MG63 (cell line): ENCODE data around the gene OR4Q3. TPM values are rescaled to one million over a fixed set of nuclear protein-coding genes. Genes with fewer than 3 reads are reported as not detected.
A peak's percentile ranks its signal among the peaks of the same experiment; 100 is the strongest.
"Not testable (repeated sequence)": the region's sequence is repeated elsewhere in the genome, so short reads cannot be mapped to it uniquely, and the experiment has no call there.

Experiments
- DNase-seq: peaks from one replicate; pipeline ENCODE4 v3.0.0-alpha.2; 2020
- H3K27me3 ChIP-seq: fragments of 250-450 bp; sonication (Bioruptor Pico); 2 replicates; pipeline ENCODE4 v1.5.1; 2020; ENCODE audit warnings: mild to moderate bottlenecking, moderate library complexity
- H3K36me3 ChIP-seq: fragments of 250-450 bp; sonication (Bioruptor Pico); 2 replicates; pipeline ENCODE4 v1.5.1; 2020; ENCODE audit warnings: mild to moderate bottlenecking, moderate library complexity
- H3K4me3 ChIP-seq: fragments of 250-450 bp; sonication (Bioruptor Pico); 2 replicates; pipeline ENCODE4 v1.5.1; 2020; ENCODE audit warnings: mild to moderate bottlenecking, moderate library complexity
- H3K9me3 ChIP-seq: fragments of 250-450 bp; sonication (Bioruptor Pico); 2 replicates; pipeline ENCODE4 v1.5.1; 2020; ENCODE audit warnings: mild to moderate bottlenecking, moderate library complexity
- total RNA-seq: library from RNA; depleted of rRNA; stranded (reverse); fragments of >200 nt; shearing (Covaris generic); gene quantifications from 2 replicates; pipeline ENCODE4 v1.2.3, GENCODE V29; 2014; ENCODE audit warnings: low replicate concordance; rRNA removed

The OR4Q3 gene
- total RNA-seq: not detected in 2 replicates

- Histone ChIP-seq H3K4me3 (no peak within 1 kb of the TSS), H3K27me3 (no peaks in the 10 kb centered on the region), H3K9me3 (no peaks in the 10 kb centered on the region), H3K36me3 (no peaks in the 10 kb centered on the region)
- no peak for DNase-seq
Measured at GRCh38 chr14:19743256-19743655, at the start of gene OR4Q3. TSS of gene OR4Q3 (plus strand) at chr14:19743571.

GRCh38 chr14:19729359-19729758 lies 14.0 kb upstream of the OR4Q3 start:
- Histone ChIP-seq H3K27me3 (no peaks in the 10 kb centered on the region), H3K4me3 (no peak overlapping the region), H3K36me3 (no peaks in the 10 kb centered on the region), H3K9me3 (peaks cover 5% of the 10 kb centered on the region; the same call in 1 of the 2 replicates)
- DNase-seq: no peak

GRCh38 chr14:19729763-19730162 lies 13.6 kb upstream of the OR4Q3 start:
- DNase-seq: no peak
- Histone ChIP-seq H3K9me3 (peaks cover 5% of the 10 kb centered on the region; the same call in 1 of the 2 replicates), H3K36me3 (no peaks in the 10 kb centered on the region), H3K27me3 (no peaks in the 10 kb centered on the region), H3K4me3 (no peak overlapping the region)

- not testable (repeated sequence) for H3K9me3 ChIP-seq, DNase-seq, H3K27me3 ChIP-seq, H3K4me3 ChIP-seq, H3K36me3 ChIP-seq
Measured at GRCh38 chr14:19733893-19734292, 9.5 kb upstream of the OR4Q3 start.

GRCh38 chr14:19752316-19752715 lies 8.9 kb downstream of the OR4Q3 start:
- not testable (repeated sequence) for H3K4me3 ChIP-seq, H3K36me3 ChIP-seq, H3K27me3 ChIP-seq, DNase-seq, H3K9me3 ChIP-seq

- no peak overlapping the region for H3K4me3 ChIP-seq
- no peaks in the 10 kb centered on the region for H3K9me3 ChIP-seq
- peak; percentile 18 for DNase-seq
- no peaks in the 10 kb centered on the region for H3K36me3 ChIP-seq
- H3K27me3 ChIP-seq: no peaks in the 10 kb centered on the region
Measured at GRCh38 chr14:19754172-19754571, 10.8 kb downstream of the OR4Q3 start.

- not testable (repeated sequence) for H3K9me3 ChIP-seq, H3K27me3 ChIP-seq, H3K4me3 ChIP-seq, H3K36me3 ChIP-seq, DNase-seq
Measured at GRCh38 chr14:19771491-19771890, 28.1 kb downstream of the OR4Q3 start.

- H3K36me3 ChIP-seq: no peaks in the 10 kb centered on the region
- H3K9me3 ChIP-seq: no peaks in the 10 kb centered on the region
- H3K27me3 ChIP-seq: no peaks in the 10 kb centered on the region
- no peak overlapping the region for H3K4me3 ChIP-seq
- DNase-seq: no peak
Measured at GRCh38 chr14:19771895-19772430, 28.6 kb downstream of the OR4Q3 start.

GRCh38 chr14:19772454-19772853 lies 29.1 kb downstream of the OR4Q3 start:
- not testable (repeated sequence) for H3K4me3 ChIP-seq, H3K9me3 ChIP-seq, H3K27me3 ChIP-seq, H3K36me3 ChIP-seq, DNase-seq

GRCh38 chr14:19773204-19773603 lies 29.8 kb downstream of the OR4Q3 start, which contains the start of gene OR4M1:
TSS of gene OR4M1 (plus strand) at chr14:19773504. CDS start at chr14:19780323, 6,819 bp downstream.
- not testable (repeated sequence) for H3K27me3 ChIP-seq, H3K4me3 ChIP-seq, H3K9me3 ChIP-seq, DNase-seq, H3K36me3 ChIP-seq

GRCh38 chr14:19775587-19775986 lies 32.2 kb downstream of the OR4Q3 start:
- H3K4me3 ChIP-seq: no peak overlapping the region
- no peaks in the 10 kb centered on the region for H3K9me3 ChIP-seq
- no peaks in the 10 kb centered on the region for H3K36me3 ChIP-seq
- H3K27me3 ChIP-seq: no peaks in the 10 kb centered on the region
- no peak for DNase-seq

GRCh38 chr14:19785848-19786247 lies 42.5 kb downstream of the OR4Q3 start:
- not testable (repeated sequence) for H3K36me3 ChIP-seq, H3K27me3 ChIP-seq, DNase-seq, H3K4me3 ChIP-seq, H3K9me3 ChIP-seq

- H3K9me3 ChIP-seq, H3K4me3 ChIP-seq, H3K27me3 ChIP-seq, H3K36me3 ChIP-seq, DNase-seq: not testable (repeated sequence)
Measured at GRCh38 chr14:19787318-19787717, 43.9 kb downstream of the OR4Q3 start.

- not testable (repeated sequence) for H3K36me3 ChIP-seq, H3K27me3 ChIP-seq, H3K4me3 ChIP-seq, H3K9me3 ChIP-seq, DNase-seq
Measured at GRCh38 chr14:19788150-19788549, 44.8 kb downstream of the OR4Q3 start.

GRCh38 chr14:19796520-19797108 lies 53.2 kb downstream of the OR4Q3 start:
- not testable (repeated sequence) for H3K27me3 ChIP-seq, H3K9me3 ChIP-seq, DNase-seq, H3K4me3 ChIP-seq, H3K36me3 ChIP-seq
